GM23338 (cell line): ENCODE measurements around the gene RNF32.

ENCODE experiments used
- CREB1 ChIP-seq: fragments of 250-450 bp; sonication (Bioruptor Pico); IDR thresholded peaks from 2 replicates; pipeline ENCODE4 v1.5.0; 2020; ENCODE audit warnings: low read depth, mild to moderate bottlenecking, moderate library complexity
- CTCF ChIP-seq, 2 experiments: fragments of 200-600 bp in 1 of 2; sonication (generic) in 1 of 2; conservative IDR thresholded peaks; 2 replicates each; pipeline versions ENCODE4 v1.5.1 to v1.6.1; 2016 to 2017; ENCODE audit warnings: antibody characterized with exemption in 2 of 2, low read depth in 2 of 2, mild to moderate bottlenecking in 2 of 2, moderate library complexity in 1 of 2
- ETS1 ChIP-seq: IDR thresholded peaks from 2 replicates; pipeline ENCODE4 v1.6.1; 2016; ENCODE audit warnings: antibody characterized with exemption
- EZH2 ChIP-seq: fragments of 200-600 bp; sonication (generic); IDR thresholded peaks from one replicate; pipeline ENCODE4 v1.8.0; 2017; ENCODE audit warnings: antibody characterized with exemption, mild to moderate bottlenecking, low read depth; ENCODE audit not compliant: unreplicated experiment
- EZH2phosphoT487 ChIP-seq: fragments of 200-600 bp; sonication (generic); IDR thresholded peaks from one replicate; pipeline ENCODE4 v1.8.1; 2018; ENCODE audit warnings: antibody characterized with exemption; ENCODE audit not compliant: unreplicated experiment
- NANOG ChIP-seq: IDR thresholded peaks from 2 replicates; pipeline ENCODE4 v1.6.1; 2016; ENCODE audit warnings: antibody characterized with exemption, borderline replicate concordance
- POLR2AphosphoS5 ChIP-seq: IDR thresholded peaks from 2 replicates; pipeline ENCODE4 v1.6.1; 2016; ENCODE audit warnings: antibody characterized with exemption, low read depth
- REST ChIP-seq: IDR thresholded peaks from one replicate; pipeline ENCODE4 v1.6.1; 2018; ENCODE audit warnings: antibody characterized with exemption; ENCODE audit not compliant: unreplicated experiment
- STAT1 ChIP-seq: IDR thresholded peaks from one replicate; pipeline ENCODE4 v1.6.1; 2016; ENCODE audit warnings: antibody characterized with exemption; ENCODE audit not compliant: unreplicated experiment
- ZNF114 ChIP-seq: fragments of 250-450 bp; sonication (Bioruptor Pico); IDR thresholded peaks from 2 replicates; pipeline ENCODE4 v1.5.0; 2020; ENCODE audit warnings: mild to moderate bottlenecking, moderate library complexity

- TF ChIP-seq CTCF (conservative IDR thresholded peaks at IDR 0.05; ENCODE audit: low read depth in 2 of 2) (no peak), EZH2 (no peak), NANOG (no peak), CREB1 (CRISPR knock-in tag) (no peak), POLR2AphosphoS5 (no peak), EZH2phosphoT487 (no peak), REST (no peak), STAT1 (no peak), ZNF114 (CRISPR knock-in tag) (no peak), ETS1 (no peak)
Measured at GRCh38 chr7:156606135-156606534, 34.4 kb upstream of the RNF32 start.
